GM08714 (cell line): ENCODE data around the gene RDH8.

Experiments
- H3K4me3 ChIP-seq: fragments of 200-500 bp; sonication (Bioruptor generic); 2 replicates; pipeline ENCODE4 v1.5.1; 2014; ENCODE audit warnings: mild to moderate bottlenecking, low read length, inconsistent platforms
- ZNF274 ChIP-seq: IDR thresholded peaks from 2 replicates; pipeline ENCODE4 v1.6.1; 2012; ENCODE audit warnings: mild to moderate bottlenecking, low read depth, low read length

The RDH8 gene

GRCh38 chr19:10043286-10043927, 30.1 kb downstream of the RDH8 start:
- H3K4me3 ChIP-seq: no peak overlapping the region
- no peak for TF ChIP-seq ZNF274

GRCh38 chr19:10044390-10044789, 31.1 kb downstream of the RDH8 start:
- no peak for TF ChIP-seq ZNF274
- no peak overlapping the region for H3K4me3 ChIP-seq

GRCh38 chr19:10045371-10045770, 32.1 kb downstream of the RDH8 start:
- H3K4me3 ChIP-seq: no peak overlapping the region
- TF ChIP-seq ZNF274: no peak

GRCh38 chr19:10049626-10050025, 36.3 kb downstream of the RDH8 start:
- no peak overlapping the region for H3K4me3 ChIP-seq
- TF ChIP-seq ZNF274: no peak

- H3K4me3 ChIP-seq: no peak overlapping the region
- TF ChIP-seq ZNF274: no peak
These were observed 39.5 kb downstream of the RDH8 start for GRCh38 chr19:10052602-10053360.

GRCh38 chr19:10061717-10062310, 48.5 kb downstream of the RDH8 start:
- TF ChIP-seq ZNF274: no peak
- no peak overlapping the region for H3K4me3 ChIP-seq

- TF ChIP-seq ZNF274: no peak
- no peak overlapping the region for H3K4me3 ChIP-seq
These were observed 54.9 kb downstream of the RDH8 start for GRCh38 chr19:10068205-10068604.

GRCh38 chr19:10069046-10069445, 55.8 kb downstream of the RDH8 start:
- no peak overlapping the region for H3K4me3 ChIP-seq
- TF ChIP-seq ZNF274: no peak

- no peak overlapping the region for H3K4me3 ChIP-seq
- no peak for TF ChIP-seq ZNF274
These were observed 57.6 kb downstream of the RDH8 start for GRCh38 chr19:10070730-10071446.
